Calu3 (cell line): ENCODE data around the gene SUCLG1. TPM values are rescaled to one million over a fixed set of nuclear protein-coding genes. Genes with fewer than 3 reads are reported as not detected.

Experiments used
- BruUV-seq: library from RNA; stranded (reverse); fragments of 400-500 nt; replicated peaks from 2 replicates; lab custom pipeline; 2021; lab: Mats Ljungman, UMichigan
- CTCF ChIA-PET: fragments of 300-600 bp; sonication (Branson Sonifier 250); formaldehyde crosslinking; loops from one replicate; lab custom pipeline; 2022; ENCODE audit warnings: antibody characterized with exemption; lab: Charles Lee
- DNase-seq: peaks from one replicate; pipeline ENCODE4 v3.0.0; 2022
- H3K27ac Mint-ChIP-seq: one replicate; pipeline ENCODE4 v1.8.0; 2022; ENCODE audit warnings: mixed read lengths; ENCODE audit not compliant: unreplicated experiment
- H3K27me3 Mint-ChIP-seq: one replicate; pipeline ENCODE4 v1.8.0; 2022; ENCODE audit warnings: mixed read lengths; ENCODE audit not compliant: unreplicated experiment
- H3K36me3 Mint-ChIP-seq: one replicate; pipeline ENCODE4 v1.8.0; 2022; ENCODE audit warnings: mild to moderate bottlenecking, moderate library complexity, mixed read lengths; ENCODE audit not compliant: insufficient read depth, unreplicated experiment
- H3K4me1 Mint-ChIP-seq: one replicate; pipeline ENCODE4 v1.8.0; 2022; ENCODE audit warnings: mild to moderate bottlenecking, low read depth, mixed read lengths; ENCODE audit not compliant: unreplicated experiment
- H3K4me3 Mint-ChIP-seq: one replicate; pipeline ENCODE4 v1.8.0; 2022; ENCODE audit warnings: mild to moderate bottlenecking, low read depth, moderate library complexity, mixed read lengths; ENCODE audit not compliant: unreplicated experiment
- H3K9me3 Mint-ChIP-seq: one replicate; pipeline ENCODE4 v1.8.0; 2022; ENCODE audit warnings: low read depth, mixed read lengths; ENCODE audit not compliant: unreplicated experiment
- CTCF ChIP-seq: fragments of 200-600 bp; IDR thresholded peaks from one replicate; pipeline ENCODE4 v1.8.0; 2022; ENCODE audit warnings: antibody characterized with exemption; ENCODE audit not compliant: unreplicated experiment
- intact Hi-C: fragments of 100-400 bp; cut with micrococcal nuclease; formaldehyde crosslinking; loops from one replicate; pipeline ENCODE4 v1.10.0; 2022; ENCODE audit not compliant: unreplicated experiment
- total RNA-seq: library from RNA; stranded (reverse); gene quantifications from 2 replicates; pipeline ENCODE4 v1.2.3, GENCODE V29; 2022

Gene SUCLG1
- total RNA-seq, 1 experiment from 2014 or later = 78.9 TPM

- Mint-ChIP-seq H3K9me3 (peaks cover 2% of the 10 kb centered on the region), H3K36me3 (no peaks in the 10 kb centered on the region), H3K27me3 (peaks cover 19% of the 10 kb centered on the region), H3K4me1 (no peaks in the 10 kb centered on the region), H3K27ac (no peak overlapping the region), H3K4me3 (no peak overlapping the region)
- CTCF ChIA-PET = no interaction called here
- no peak for TF ChIP-seq CTCF
- intact Hi-C loops = no loop called here
- no TSS peak for BruUV-seq
- no peak for DNase-seq
Measured at GRCh38 chr2:84380875-84381274, 78.2 kb downstream of the SUCLG1 start.

- intact Hi-C loops = no loop called here
- BruUV-seq = no TSS peak
- no peak for DNase-seq
- TF ChIP-seq CTCF = no peak
- CTCF ChIA-PET = no interaction called here
- Mint-ChIP-seq H3K9me3 (no peaks in the 10 kb centered on the region), H3K4me1 (no peaks in the 10 kb centered on the region), H3K27me3 (peaks cover 10% of the 10 kb centered on the region), H3K4me3 (no peak overlapping the region), H3K36me3 (no peaks in the 10 kb centered on the region), H3K27ac (no peak overlapping the region)
Measured at GRCh38 chr2:84378960-84379359, 80.1 kb downstream of the SUCLG1 start.

GRCh38 chr2:84375020-84375419, 84.1 kb downstream of the SUCLG1 start:
- no peaks in the 10 kb centered on the region for H3K4me1 Mint-ChIP-seq
- H3K27ac Mint-ChIP-seq = no peak overlapping the region
- no peak for DNase-seq
- intact Hi-C loops = no loop called here
- H3K27me3 Mint-ChIP-seq = no peaks in the 10 kb centered on the region
- no peaks in the 10 kb centered on the region for H3K9me3 Mint-ChIP-seq
- no peak overlapping the region for H3K4me3 Mint-ChIP-seq
- no TSS peak for BruUV-seq
- CTCF ChIA-PET = interaction anchor here (1.0 kb wide), 1 partner anchor 9 kb away, joined by 3 read pairs; no protein-coding TSS in a partner anchor
- H3K36me3 Mint-ChIP-seq = no peaks in the 10 kb centered on the region
- no peak for TF ChIP-seq CTCF

GRCh38 chr2:84373866-84374265, 85.2 kb downstream of the SUCLG1 start:
- no peak for DNase-seq
- BruUV-seq = no TSS peak
- Mint-ChIP-seq H3K9me3 (no peaks in the 10 kb centered on the region), H3K4me3 (no peak overlapping the region), H3K4me1 (no peaks in the 10 kb centered on the region), H3K27ac (no peak overlapping the region), H3K27me3 (no peaks in the 10 kb centered on the region), H3K36me3 (no peaks in the 10 kb centered on the region)
- no peak for TF ChIP-seq CTCF
- CTCF ChIA-PET = interaction anchor here (0.6 kb wide), 1 partner anchor 151 kb away, joined by 4 read pairs; no protein-coding TSS in a partner anchor
- intact Hi-C loops = no loop called here

Other genes starting within 250 kb of the SUCLG1 start
- gene DNAH6, start 57.2 kb upstream of the SUCLG1 start, total RNA-seq = 0.95 and 1.3 TPM in 2 replicates